ENCODE data around the gene XNDC1N.

The XNDC1N gene

GRCh38 chr11:71927820-71928736 is at the start of gene XNDC1N:
Gene XNDC1N (minus strand): TSS chr11:71928594. CDS start chr11:71923353, 5,241 bp downstream.
- no peak for TF ChIP-seq JUND (IDR thresholded peaks at IDR 0.05; ENCODE audit: low read depth)
- in situ Hi-C loops (cut with HindIII; ENCODE audit: low pct_unique_long_range_greater_than_20kb, low sequenced_read_pairs) = no loop called here

DNA sequence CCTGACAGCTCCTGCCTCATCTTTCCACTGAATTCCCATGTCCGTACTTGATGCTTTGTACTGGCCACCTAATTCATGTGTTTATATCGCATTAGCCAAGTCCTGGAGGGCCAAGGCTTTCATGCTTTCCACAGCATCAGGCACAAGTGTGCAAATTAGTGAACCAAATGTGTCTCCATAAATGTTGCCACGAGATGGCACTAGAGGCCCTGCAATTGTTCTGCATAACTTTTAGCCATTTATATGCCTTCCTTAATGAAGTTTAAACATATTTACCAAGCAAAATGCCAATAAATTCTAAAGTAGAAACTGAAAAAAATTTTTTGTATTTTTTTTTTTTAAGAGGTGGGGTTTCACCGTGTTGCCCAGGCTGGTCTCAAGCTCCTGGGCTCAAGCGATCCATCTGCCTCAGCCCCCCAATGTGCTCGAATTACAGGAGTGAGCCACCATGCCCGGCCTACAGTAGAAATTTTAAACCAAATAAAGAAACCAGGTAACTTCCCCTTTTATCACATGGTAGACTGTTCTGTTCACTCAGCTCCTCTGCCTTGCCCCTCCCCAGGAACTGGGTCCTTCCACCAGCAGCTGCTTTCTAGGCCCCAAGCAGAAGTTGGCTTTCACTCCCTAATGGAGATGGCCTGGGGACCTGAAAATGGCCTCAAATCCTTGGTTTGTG is 49.5 kb upstream of the XNDC1N start:
- no peak for TF ChIP-seq JUND (IDR thresholded peaks at IDR 0.05; ENCODE audit: low read depth)
- in situ Hi-C loops (cut with HindIII; ENCODE audit: low pct_unique_long_range_greater_than_20kb, low sequenced_read_pairs) = no loop called here
- peak; percentile 62 to 79 for DNase-seq (ENCODE audit: low read depth in 1 of 2, low spot score in 1 of 2)

More at GRCh38 chr11:71927820-71928736, at the start of gene XNDC1N:
- DNase-seq (ENCODE audit: low read depth in 1 of 2, low spot score in 1 of 2) = peak; percentile 85 to 95

- in situ Hi-C loops (cut with HindIII; ENCODE audit: low pct_unique_long_range_greater_than_20kb, low sequenced_read_pairs) = no loop called here
Observed at GRCh38 chr11:71977090-71977489, 48.7 kb upstream of the XNDC1N start.

GRCh38 chr11:71976551-71976950 is 48.2 kb upstream of the XNDC1N start:
- no peak for TF ChIP-seq JUND (IDR thresholded peaks at IDR 0.05; ENCODE audit: low read depth)
- in situ Hi-C loops (cut with HindIII; ENCODE audit: low pct_unique_long_range_greater_than_20kb, low sequenced_read_pairs) = no loop called here
- DNase-seq (ENCODE audit: low read depth in 1 of 2, low spot score in 1 of 2) = no peak

More at GRCh38 chr11:71977090-71977489, 48.7 kb upstream of the XNDC1N start:
- no peak for DNase-seq (ENCODE audit: low read depth in 1 of 2, low spot score in 1 of 2)
- TF ChIP-seq JUND (IDR thresholded peaks at IDR 0.05; ENCODE audit: low read depth) = no peak

GRCh38 chr11:71971680-71972079 is 43.3 kb upstream of the XNDC1N start:
- in situ Hi-C loops (cut with HindIII; ENCODE audit: low pct_unique_long_range_greater_than_20kb, low sequenced_read_pairs) = no loop called here
- TF ChIP-seq JUND (IDR thresholded peaks at IDR 0.05; ENCODE audit: low read depth) = no peak
- no peak for DNase-seq (ENCODE audit: low read depth in 1 of 2, low spot score in 1 of 2)

- no peak for DNase-seq (ENCODE audit: low read depth in 1 of 2, low spot score in 1 of 2)
- no peak for TF ChIP-seq JUND (IDR thresholded peaks at IDR 0.05; ENCODE audit: low read depth)
- in situ Hi-C loops (cut with HindIII; ENCODE audit: low pct_unique_long_range_greater_than_20kb, low sequenced_read_pairs) = no loop called here
Observed at GRCh38 chr11:71964641-71965040, 36.2 kb upstream of the XNDC1N start.

DNA sequence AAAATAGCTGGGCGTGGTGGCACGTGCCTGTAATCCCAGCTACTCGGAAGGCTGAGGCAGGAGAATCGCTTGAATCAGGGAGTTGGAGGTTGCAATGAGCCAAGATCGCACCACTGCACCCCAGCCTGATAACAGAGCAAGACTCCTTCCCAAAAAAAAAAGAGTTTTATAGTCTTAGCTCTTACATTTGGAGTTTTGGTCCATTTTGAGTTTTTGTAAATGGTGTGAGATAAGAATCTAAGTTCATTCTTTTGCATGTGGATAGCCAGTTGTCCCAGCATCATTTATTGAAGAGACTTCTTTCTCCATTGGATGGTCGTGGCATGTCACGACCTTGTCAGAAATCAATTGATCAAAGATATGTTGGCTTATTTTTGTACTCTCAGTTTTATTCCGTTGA is 35.1 kb upstream of the XNDC1N start:
- TF ChIP-seq JUND (IDR thresholded peaks at IDR 0.05; ENCODE audit: low read depth) = no peak
- in situ Hi-C loops (cut with HindIII; ENCODE audit: low pct_unique_long_range_greater_than_20kb, low sequenced_read_pairs) = no loop called here

DNA sequence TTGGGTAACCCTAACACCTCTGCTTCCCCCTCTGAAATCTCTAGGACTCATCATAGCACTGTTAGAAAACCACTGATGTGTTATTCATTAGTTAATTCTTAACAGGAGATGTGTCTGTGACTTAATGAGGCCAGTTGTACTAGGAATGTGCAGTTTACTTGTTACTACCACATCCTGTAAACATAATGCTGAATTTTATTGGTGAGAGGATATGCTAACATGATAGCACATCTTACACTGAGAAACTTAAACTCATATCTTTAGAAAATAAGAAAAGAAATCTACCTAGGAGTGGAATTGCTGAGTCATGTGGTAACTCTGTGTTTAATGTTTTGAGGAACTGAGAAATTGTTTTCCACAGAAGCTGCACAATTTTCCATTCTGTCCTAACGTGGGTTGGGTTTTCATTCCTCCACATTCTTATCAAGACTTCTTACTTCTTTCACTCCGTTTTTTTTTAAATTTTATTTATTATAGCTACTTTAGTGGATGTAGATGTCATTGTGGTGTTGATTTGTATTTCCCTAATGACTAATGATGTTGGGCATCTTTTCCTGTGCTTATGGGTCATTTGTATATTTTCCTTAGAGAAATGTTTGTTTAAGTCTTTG is 34.1 kb upstream of the XNDC1N start:
- no peak for TF ChIP-seq JUND (IDR thresholded peaks at IDR 0.05; ENCODE audit: low read depth)
- no peak for DNase-seq (ENCODE audit: low read depth in 1 of 2, low spot score in 1 of 2)
- in situ Hi-C loops (cut with HindIII; ENCODE audit: low pct_unique_long_range_greater_than_20kb, low sequenced_read_pairs) = no loop called here

More for the DNA sequence above, 35.1 kb upstream of the XNDC1N start:
- DNase-seq (ENCODE audit: low read depth in 1 of 2, low spot score in 1 of 2) = no peak

DNA sequence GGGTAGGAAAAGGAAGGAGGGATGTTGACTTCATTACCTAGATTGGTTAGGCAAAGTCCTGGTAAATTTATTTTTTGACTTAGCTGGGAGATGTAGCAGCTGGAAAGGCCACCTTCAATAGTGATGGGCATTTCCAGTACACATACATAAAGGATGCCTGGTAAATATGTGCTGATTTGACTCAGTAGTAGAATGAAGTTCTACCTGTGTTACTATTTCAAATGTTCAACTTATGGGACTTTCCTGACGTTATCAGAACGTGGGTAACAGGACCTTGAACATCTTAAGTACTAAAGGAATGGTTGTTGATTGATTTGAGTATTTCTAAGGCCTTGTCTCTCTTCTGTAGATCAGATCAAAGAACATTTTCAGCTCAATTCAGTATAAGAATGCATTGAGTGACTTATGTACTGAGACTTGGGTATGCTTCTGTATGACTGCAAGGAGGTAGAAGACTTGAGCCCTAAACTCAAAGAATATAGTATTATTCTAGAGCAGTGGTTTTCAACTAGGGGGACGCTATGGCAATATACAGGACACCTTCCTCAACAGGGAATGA is 27.6 kb upstream of the XNDC1N start:
- in situ Hi-C loops (cut with HindIII; ENCODE audit: low pct_unique_long_range_greater_than_20kb, low sequenced_read_pairs) = no loop called here
- TF ChIP-seq JUND (IDR thresholded peaks at IDR 0.05; ENCODE audit: low read depth) = no peak
- no peak for DNase-seq (ENCODE audit: low read depth in 1 of 2, low spot score in 1 of 2)

- in situ Hi-C loops (cut with HindIII; ENCODE audit: low pct_unique_long_range_greater_than_20kb, low sequenced_read_pairs) = no loop called here
- TF ChIP-seq JUND (IDR thresholded peaks at IDR 0.05; ENCODE audit: low read depth) = no peak
- DNase-seq (ENCODE audit: low read depth in 1 of 2, low spot score in 1 of 2) = no peak
Observed at GRCh38 chr11:71951741-71952310, 23.4 kb upstream of the XNDC1N start.

GRCh38 chr11:71949034-71949433 is 20.6 kb upstream of the XNDC1N start:
- no peak for TF ChIP-seq JUND (IDR thresholded peaks at IDR 0.05; ENCODE audit: low read depth)
- in situ Hi-C loops (cut with HindIII; ENCODE audit: low pct_unique_long_range_greater_than_20kb, low sequenced_read_pairs) = no loop called here
- DNase-seq (ENCODE audit: low read depth in 1 of 2, low spot score in 1 of 2) = no peak
